HG03432 (cell line): ENCODE results near the gene CTCF.
A peak's percentile ranks its signal among the peaks of the same experiment; 100 is the strongest.

ENCODE experiments used
- ATAC-seq: cut with Tn5 transposase; IDR thresholded peaks from one replicate; pipeline ENCODE4 v1.9.1; 2021; ENCODE audit warnings: mild to moderate bottlenecking, moderate library complexity; ENCODE audit not compliant: unreplicated experiment

The CTCF gene

DNA sequence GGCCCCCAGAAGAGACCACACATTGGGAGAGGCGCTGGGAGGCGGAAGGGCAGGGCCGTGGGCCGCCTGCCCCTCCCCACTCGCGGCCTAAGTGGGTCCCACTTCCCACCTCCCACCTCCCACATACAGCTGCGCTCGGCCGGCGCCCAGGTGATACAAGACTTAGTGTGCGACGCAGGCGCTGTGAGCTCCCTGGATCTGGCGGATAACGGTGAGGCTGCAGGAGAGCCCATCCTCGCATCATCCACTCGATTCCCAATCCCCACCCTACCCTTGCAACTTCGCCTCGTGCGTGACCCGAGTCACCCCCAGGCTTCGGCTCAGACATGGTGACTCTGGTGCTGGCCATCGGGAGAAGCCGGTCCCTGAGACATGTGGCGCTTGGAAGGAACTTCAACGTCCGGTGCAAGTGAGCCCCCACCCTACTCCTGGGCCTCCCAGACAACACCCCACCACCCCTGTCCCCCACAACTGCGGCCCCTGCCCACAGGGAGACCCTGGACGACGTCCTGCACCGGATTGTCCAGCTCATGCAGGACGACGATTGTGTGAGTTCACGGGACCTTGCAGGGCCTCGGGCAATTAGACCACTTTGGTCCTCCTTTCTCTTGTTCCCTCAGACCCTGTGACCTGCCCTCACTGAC is 86.6 kb downstream of the CTCF start:
- no peak for ATAC-seq

DNA sequence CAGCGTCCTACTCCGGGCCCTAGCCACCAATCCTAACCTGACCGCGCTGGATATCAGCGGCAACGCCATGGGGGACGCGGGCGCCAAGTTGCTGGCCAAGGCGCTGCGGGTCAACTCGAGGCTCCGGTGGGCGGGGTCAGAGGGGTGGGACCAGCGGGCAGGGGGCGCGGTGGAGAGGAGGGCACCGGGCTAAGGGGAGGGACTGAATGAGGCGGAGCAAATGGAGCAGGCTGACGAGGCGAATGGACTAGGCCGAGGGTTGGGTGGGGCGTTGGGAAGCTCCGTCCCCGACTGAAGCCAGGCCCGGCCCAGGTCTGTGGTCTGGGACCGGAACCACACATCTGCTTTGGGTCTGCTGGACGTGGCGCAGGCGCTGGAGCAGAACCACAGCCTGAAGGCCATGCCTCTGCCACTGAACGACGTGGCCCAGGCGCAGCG is 87.2 kb downstream of the CTCF start:
- ATAC-seq: no peak

DNA sequence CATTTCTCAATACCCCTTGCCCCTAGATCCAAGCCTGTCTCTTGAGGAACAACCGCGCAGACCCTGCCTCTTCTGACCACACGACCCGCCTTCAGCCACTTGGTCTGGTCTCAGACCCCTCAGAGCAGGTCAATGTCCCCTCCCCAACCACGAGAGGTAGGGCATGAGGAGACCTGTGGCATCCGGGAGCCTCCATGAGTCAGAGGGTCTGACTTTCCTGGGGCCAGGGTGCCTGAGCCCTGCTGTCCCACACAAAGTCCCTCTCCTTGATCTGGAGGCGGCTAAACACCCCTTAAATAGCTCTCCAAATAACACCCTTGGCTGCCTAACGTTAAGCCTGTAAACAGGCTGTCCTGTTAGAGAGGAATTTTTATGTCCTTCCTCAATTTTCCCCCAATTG is 87.7 kb downstream of the CTCF start:
- ATAC-seq: no peak

DNA sequence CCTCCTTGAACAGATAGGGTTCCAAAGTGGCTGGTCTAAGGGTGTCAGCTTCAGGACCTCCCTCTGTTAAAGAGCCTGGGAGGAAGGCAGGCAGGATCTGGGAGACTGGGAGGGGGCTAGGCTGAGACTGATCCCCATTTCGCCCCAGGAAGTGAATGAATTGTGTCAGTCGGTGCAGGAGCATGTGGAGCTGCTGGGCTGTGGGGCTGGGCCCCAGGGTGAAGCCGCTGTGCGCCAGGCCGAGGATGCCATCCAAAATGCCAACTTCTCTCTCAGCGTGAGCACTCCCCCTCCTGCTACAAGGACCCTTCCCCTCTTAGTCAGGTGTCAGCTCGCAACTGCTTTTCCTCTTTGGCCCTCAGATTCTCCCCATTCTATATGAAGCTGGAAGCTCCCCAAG is 88.7 kb downstream of the CTCF start:
- no peak for ATAC-seq

DNA sequence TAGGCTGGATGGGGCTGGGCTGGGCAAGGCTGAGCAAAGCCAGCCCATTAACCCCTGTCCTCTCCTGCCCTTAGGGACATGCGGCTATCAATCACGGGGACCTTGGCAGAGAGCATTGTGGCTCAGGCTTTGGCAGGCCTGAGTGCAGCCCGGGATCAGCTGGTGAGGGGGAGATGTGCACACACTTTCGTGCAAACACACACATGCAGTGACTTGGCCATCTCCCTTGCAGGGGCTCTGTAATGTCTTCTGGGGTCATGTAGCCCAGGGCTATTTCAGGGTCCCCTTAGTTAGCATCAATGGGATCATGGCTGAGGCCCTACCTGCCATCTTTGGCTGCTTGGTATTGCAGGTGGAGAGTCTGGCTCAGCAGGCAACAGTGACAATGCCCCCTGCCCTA is 89.5 kb downstream of the CTCF start:
- no peak for ATAC-seq

DNA sequence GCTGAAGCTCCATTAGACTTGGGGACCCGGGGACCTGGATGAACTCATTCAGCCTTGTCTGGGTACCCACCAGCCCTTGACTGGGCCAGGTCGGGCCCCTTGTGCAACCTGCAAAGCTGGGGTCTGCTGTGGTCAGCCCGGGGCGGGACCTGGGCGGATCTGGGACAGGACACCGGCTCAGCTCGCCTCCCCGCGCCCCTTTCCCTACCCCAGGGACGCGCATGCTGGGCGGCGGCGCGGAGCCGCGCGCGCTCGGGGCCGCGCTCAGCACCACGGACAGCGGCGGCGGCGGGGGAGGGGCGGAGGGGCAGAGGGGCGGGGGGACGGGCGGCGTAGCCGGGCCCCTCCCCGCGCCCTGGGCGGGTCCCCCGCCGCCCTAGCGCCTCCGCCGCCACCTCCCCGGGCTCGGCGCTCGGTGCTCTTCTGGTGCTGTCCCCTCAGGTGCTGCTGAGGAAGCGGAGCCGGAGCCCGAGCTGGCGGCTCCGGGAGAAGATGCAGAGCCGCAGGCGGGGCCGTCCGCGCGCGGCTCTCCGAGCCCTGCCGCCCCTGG is 90.3 kb downstream of the CTCF start:
- no peak for ATAC-seq

DNA sequence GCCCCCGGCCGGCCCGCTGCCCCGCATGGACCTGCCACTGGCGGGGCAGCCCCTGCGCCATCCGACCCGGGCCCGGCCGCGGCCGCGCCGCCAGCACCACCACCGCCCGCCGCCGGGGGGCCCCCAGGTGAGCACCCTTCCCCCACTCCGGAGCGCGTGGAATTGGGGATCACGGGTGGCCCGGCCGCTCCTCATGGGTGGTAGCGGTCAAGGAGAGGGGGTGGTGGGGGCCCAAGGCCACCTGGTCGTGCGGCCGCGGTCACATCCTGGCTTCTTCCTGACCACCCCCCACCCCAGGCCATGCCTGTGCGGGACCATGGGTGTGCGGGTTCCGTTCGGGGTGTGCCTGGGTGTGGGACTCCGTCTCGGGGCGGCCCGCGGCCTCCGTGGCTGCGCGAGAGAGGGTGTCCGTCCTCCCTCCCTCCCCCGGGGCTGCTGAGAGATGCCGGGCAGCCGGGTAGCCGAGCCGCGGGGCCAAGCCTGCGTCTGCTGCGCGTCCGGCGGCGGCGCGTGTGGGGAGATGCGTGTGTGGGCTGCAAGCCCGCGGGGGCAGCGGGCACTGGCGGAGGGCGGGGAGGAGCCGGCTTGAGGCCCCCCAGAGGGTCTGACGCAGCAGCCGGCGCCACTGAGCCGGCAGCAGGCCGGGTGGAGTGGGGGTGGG is 90.9 kb downstream of the CTCF start:
- no peak for ATAC-seq

DNA sequence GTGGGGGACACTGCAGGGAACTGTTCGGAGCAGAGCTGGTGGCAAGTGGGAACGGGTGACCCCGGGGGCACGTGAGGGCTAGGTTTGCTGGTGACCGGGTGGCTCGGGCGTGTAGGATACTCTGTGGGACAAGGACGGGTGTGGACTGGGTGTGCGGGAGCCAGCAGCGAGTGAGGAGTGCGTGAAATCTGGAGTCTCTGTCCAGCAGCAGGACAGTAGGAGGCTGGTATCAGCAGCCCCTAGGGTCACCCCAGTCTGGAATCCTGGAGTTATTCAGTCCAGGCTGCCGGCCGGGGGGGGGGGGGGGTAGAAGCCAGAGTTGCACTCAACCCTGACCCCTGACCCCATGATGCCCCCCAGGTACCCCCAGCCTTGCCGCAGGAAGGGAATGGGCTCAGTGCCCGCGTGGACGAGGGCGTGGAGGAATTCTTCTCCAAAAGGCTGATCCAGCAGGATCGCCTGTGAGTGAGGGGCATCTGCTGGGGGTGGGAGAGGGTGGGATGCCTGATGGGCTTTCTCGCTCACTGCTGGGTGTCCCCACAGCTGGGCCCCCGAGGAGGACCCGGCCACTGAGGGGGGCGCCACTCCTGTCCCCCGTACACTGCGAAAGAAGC is 91.6 kb downstream of the CTCF start:
- ATAC-seq: no peak

DNA sequence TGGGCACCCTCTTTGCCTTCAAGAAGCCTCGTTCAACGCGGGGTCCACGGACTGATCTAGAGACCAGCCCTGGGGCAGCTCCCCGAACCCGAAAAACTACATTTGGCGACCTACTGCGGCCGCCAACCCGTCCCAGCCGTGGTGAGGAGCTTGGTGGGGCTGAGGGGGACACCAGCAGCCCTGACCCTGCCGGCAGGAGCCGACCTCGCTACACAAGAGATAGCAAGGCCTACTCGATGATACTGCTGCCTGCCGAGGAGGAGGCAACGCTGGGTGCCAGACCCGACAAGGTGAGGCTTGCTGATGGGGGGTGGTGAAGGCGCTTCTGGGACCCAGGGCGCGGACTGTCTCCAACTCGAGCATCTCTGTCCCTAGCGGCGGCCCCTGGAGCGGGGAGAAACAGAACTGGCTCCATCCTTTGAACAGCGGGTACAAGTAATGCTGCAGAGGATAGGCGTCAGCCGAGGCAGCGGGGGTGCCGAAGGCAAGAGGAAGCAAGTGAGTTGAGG is 92.1 kb downstream of the CTCF start:
- ATAC-seq: no peak

DNA sequence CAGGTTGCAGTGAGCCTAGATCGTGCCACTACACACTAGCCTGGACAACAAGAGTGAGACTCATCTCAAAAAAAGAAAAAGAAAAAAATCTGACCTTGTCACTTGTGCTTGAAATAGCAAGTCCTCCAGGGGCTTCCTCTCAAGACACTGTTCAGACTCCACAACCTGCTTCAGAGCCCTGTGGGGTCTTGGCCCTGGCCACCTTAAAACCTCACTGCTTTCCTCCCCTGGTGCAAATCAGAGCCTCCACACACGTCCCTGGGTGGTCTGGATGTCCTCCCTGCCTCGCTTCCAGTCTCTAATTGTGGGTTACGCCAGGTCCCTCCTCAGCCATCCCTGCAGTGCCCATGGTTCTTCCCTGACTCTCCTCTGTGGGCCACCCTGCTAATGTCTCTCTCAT is 93.0 kb downstream of the CTCF start:
- no peak for ATAC-seq

DNA sequence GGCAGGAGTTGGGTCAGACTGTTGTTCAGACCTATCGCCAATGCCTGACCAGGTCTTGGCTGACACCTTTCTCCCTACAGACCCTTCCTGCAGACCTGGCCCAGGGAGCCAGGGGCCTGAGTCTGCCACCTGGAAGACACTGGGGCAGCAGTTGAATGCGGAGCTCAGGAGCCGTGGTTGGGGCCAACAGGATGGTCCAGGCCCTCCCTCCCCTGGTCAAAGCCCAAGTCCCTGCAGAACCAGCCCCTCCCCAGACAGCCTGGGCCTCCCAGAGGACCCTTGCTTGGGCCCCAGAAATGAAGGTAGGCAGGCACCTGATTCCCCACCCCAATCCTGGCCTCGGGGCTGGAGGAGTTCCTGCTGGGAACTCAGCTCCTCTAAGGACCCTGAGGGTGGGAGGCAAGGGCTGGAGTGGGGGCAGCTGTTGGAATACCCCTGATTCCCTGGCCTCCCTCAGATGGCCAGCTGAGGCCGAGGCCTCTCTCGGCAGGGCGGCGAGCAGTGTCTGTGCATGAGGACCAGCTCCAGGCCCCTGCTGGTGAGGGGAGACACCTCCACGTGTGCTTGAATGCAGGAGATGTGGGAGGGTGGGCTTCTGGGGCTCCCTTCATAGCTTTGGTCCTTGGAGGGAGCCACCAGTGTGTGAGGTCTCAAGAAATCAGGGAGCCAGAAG is 94.2 kb downstream of the CTCF start:
- ATAC-seq: no peak

DNA sequence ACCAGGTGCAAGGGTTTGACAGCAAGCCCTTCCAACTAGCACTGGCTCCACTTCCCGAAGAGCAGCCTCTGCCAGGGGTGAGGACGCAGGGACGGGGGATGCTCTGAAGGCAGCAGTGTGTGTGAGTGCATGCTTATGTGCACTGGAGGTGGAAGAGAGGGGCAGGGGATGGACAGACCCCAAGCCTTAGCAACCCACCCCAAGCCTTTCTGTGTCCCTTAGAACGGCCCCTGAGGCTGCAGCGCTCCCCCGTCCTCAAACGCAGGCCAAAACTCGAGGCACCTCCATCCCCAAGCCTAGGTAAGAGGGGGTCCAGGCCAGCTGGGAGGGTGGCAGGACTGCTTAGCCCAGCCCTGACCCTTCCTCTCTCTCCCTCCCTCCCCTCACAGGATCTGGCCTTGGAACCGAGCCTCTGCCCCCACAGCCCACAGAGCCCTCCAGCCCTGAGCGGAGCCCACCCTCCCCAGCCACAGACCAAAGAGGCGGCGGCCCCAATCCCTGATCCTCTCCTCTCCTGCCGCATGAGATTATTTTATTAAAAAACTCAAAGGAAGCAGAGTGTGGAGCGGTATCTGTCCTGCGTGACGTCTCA is 94.8 kb downstream of the CTCF start:
- no peak for ATAC-seq

DNA sequence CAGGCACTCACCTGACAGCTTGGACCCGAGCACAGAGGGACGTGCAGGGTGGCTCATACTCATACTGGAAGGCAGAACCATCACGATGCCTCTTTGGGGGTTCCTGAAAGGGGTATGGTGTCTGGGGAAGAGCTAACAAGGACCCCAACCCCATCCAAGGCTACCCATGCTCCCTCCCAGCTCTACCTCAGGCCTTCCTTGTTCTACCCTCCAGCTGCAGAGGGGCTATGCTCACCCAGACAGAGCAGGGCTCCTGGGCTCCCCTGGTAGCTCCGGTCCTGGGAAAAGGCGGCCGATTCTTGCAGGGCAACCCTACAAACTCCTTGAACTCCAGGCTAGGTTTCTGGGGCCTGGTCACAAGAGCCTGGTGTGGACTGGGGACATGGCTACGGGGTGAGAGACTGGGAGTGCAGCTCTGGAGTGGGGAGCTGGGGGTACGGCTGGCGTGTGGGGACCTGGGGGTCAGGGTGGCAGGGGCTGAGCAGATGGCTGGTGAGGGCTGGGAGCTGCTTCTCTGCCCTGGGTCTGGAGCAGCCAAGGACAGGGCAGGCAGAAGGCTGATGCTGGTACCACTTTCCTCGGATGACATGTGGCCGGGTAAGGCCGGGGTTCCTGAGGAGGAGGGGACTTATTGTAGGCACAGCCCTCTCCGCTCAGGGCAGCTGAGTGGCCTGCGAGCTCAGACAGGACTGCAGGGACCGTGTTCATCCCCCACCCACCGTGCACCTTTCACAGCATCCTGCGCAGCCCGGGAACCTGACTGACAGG is 95.6 kb downstream of the CTCF start:
- ATAC-seq: no peak

DNA sequence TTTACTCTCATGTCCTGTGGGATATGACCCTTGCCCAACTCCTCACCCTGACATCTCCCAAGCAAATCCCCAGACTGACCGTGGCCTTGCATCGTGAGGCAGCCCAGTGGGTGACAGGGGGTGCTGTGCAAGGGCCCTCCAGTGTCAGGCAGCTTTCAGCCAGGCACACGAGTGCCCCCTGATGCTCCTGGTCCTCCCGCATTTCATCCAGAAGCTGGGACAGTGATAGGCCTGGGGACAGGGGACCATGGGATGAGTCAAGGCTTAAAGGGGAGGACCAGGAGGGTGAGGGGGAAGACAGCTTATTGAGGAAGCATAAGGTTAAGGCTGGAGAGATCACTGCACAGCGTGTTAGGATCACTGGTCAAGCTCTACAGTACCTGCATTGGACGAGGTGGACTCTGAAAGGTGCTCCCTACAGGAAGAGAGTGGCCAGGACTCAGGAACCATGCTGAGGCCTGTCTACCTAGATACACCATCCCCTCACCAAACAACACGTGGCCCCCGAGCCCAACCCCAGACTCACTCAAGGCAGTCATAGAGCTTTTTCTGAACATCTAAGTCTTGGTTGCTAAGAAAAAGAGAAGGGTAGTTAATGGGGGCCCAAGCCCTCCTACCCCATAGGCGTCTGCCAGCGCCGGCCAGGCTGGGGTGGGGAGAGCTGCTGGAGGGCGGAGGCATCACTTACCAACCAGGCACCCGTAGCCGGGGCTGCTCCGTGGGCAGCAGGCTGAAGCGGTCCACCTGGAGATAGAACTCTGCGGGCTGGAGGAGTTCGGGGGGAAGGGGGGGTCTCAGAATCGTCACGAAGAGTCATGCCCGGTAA is 96.7 kb downstream of the CTCF start:
- no peak for ATAC-seq

DNA sequence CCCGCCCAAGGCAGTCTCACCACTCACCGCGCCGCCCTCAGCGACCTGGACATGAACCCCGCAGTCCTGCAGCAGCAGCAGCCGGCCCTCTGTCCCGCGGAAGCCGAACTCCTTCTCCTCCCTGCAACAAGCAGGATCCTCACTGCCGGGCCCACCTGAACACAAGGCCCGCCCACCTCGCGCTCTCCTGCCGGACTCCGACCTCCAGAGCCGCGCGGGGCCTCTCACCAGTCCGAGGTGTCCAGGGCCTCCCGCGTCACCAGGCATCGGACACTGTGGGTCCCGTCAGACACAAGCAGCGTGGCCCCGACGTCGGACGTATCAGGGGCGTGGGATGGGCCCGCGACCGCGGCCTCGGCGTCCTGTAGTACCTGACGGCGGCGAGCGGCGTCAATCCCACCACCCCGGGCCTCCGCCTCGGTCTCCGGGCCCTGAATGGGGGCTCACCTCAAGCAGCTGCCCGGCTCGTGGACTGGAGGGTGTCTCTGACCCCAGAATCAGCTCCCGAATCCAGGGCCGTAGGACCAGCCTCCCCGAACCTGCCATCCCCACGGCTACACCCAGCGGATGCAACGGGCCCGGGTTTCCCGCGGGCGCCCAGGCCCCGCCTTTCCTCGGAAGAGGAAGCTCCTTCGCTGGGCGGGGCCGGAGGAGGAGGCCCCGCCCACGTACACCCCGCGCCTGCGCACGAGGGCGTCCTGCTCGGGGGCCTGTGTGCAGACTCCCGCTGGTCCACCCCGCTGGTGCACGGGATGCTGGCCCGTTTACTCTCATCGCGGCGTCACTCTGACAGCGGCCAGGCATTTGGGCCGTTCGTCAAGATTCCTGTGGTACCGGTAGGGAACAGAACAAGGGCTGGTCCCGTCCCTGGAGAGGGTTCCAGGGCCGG is 97.6 kb downstream of the CTCF start, which contains the start of gene ACD:
TSS of gene ACD (minus strand) at position 586 of the 889 bp plus-strand sequence. CDS start at position 546, 40 bp downstream.
- ATAC-seq: peak; percentile 56

DNA sequence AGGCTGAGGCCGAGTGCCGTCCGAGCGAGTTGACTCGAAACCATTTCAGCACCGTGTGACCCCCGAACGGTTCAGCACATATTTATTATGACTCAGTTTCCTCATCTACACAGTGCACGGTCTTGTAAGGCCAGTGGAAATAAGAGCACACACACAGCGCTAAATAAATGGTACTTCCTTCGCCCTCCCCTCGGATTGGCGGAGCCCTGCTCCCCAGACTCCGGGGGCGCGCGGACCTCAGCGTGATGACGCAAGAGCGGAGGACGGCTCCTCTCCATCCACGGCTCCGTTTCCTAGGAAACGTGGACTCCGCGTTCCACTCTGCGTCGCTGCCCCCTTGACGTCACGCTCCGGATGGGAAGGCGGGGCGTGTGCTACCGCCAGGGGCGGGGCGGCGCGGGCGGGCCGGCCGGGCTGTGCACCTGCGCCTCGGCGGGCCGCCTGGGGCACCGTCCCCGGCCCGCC is 98.3 kb downstream of the CTCF start, which contains the start of gene PARD6A:
TSS of gene PARD6A (plus strand) at position 397 of the 465 bp plus-strand sequence. CDS start 79 bp downstream, outside the sequence.
- peak; percentile 76 for ATAC-seq

DNA sequence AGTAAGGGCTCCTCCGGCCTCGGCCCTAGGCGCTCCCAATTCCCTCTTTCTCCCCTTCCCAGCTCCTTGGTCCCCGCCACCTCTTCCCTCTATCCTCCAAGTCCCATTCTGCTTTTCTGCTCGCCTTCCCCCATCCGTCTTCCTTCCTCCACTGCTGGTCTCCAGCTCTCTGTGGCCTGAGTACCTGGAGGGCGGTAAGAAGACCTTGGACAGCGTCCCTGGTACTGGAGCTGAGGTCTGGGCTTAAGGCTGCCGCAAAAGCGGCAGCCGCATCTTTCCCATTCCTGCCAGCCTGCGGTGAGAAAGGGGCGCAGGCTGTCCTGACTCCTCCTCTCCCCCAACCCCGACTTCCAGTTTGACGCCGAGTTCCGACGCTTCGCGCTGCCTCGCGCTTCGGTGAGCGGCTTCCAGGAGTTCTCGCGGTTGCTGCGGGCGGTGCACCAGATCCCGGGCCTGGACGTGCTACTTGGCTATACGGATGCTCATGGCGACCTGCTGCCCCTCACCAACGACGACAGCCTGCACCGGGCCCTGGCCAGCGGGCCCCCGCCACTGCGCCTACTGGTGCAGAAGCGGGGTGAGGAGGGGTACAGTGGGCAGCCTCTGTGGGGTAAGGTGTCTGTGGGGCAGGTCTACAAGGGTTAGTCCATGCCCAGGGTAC is 98.9 kb downstream of the CTCF start:
- no peak for ATAC-seq
